ENCODE data around the gene MYMK. TPM values are rescaled to one million over a fixed set of nuclear protein-coding genes. Genes with fewer than 3 reads are reported as not detected.

Gene MYMK, protein sequence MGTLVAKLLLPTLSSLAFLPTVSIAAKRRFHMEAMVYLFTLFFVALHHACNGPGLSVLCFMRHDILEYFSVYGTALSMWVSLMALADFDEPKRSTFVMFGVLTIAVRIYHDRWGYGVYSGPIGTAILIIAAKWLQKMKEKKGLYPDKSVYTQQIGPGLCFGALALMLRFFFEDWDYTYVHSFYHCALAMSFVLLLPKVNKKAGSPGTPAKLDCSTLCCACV
- total RNA-seq = not detected
- not detected for total RNA-seq (2013)

DNA sequence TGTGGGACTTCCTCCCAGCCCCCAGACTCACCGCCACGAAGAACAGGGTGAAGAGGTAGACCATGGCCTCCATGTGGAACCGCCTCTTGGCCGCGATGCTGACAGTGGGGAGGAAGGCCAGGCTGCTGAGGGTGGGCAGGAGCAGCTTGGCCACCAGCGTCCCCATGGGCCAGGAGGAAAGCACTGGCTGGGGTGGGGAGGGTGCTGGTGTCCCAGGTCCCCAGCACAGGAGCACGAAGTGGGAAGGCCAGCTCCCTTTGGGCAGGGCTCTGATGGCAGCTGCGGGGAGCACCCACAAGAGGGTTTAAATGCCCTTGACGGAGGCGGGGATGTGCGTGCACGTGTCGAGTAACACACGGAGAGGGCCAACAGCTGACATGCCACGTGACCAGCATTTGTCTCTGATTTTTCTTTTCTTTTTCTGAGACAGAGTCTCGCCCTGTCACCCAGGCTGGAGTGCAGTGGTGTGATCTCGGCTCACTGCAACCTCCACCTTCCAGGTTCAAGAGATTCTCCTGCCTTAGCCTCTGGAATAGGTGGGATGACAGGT is at the start of gene MYMK:
Gene MYMK (minus strand): TSS at position 281 of the 550 bp plus-strand sequence. CDS start 115 bp downstream, at position 166.
- ATAC-seq = no peak
- no peaks in the 10 kb centered on the region for H3K9me3 Mint-ChIP-seq

DNA sequence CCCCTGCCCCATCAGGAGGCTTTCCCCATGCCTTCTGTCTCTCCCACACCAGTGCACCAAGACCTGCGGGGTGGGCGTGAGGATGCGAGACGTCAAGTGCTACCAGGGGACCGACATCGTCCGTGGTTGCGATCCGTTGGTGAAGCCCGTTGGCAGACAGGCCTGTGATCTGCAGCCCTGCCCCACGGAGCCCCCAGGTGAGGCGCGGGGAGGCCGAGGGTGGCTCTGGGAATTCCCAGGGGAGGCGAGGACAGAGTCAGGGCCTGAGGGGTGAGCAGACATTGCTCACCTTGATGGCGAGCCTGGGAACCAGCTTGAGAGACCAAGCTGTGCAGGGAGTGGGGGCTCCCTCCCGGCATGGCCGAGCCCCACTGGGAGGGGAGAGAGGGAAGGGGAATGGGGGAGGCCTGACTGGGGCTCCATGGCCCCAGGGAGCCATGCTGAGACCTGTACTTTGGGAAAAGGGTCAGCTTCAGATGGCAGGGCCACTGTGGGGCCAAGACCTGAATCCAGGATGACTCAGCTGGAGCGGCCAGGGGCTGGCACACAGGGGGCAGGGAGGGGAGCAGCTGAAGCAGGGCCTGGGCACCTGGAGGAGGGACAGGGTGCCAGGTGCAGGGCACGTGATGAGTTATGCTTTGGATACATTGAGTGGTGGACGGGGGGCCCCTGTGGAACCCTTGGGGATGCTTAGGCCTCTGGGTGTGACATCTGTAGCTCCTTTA is 49.2 kb upstream of the MYMK start:
- Mint-ChIP-seq H3K27ac (no peak overlapping the region), H3K4me3 (no peak overlapping the region), H3K36me3 (no peaks in the 10 kb centered on the region), H3K27me3 (ENCODE audit: low read depth in 2 of 2) (peaks cover 28 to 29% of the 10 kb centered on the region in 2 donors), H3K9me3 (no peaks in the 10 kb centered on the region), H3K4me1 (peaks cover 5 to 7% of the 10 kb centered on the region in 2 donors)
- WGBS (ENCODE audit: insufficient coverage) = 87% methylated on average over 21 of the region's 21 CpGs
- TF ChIP-seq, protein P1, sequence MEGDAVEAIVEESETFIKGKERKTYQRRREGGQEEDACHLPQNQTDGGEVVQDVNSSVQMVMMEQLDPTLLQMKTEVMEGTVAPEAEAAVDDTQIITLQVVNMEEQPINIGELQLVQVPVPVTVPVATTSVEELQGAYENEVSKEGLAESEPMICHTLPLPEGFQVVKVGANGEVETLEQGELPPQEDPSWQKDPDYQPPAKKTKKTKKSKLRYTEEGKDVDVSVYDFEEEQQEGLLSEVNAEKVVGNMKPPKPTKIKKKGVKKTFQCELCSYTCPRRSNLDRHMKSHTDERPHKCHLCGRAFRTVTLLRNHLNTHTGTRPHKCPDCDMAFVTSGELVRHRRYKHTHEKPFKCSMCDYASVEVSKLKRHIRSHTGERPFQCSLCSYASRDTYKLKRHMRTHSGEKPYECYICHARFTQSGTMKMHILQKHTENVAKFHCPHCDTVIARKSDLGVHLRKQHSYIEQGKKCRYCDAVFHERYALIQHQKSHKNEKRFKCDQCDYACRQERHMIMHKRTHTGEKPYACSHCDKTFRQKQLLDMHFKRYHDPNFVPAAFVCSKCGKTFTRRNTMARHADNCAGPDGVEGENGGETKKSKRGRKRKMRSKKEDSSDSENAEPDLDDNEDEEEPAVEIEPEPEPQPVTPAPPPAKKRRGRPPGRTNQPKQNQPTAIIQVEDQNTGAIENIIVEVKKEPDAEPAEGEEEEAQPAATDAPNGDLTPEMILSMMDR (IDR thresholded peaks at IDR 0.05) = no peak
- peaks cover 5% of the 10 kb centered on the region for H3K4me1 ChIP-seq (ENCODE audit: control insufficient read depth, insufficient read depth, low read length)
- no peak for ATAC-seq
- H3K36me3 ChIP-seq (ENCODE audit: control insufficient read depth, insufficient read depth, low read length) = no peaks in the 10 kb centered on the region
- intact Hi-C loops (cut with micrococcal nuclease) = no loop called here
- H3K4me3 ChIP-seq (ENCODE audit: low read length) = no peak overlapping the region
- H3K27me3 ChIP-seq (ENCODE audit: control insufficient read depth, insufficient read depth, low read length) = peaks cover 2% of the 10 kb centered on the region
- H3K9me3 ChIP-seq (ENCODE audit: control insufficient read depth, insufficient read depth, low read length) = no peaks in the 10 kb centered on the region
- H3K27ac ChIP-seq (ENCODE audit: low read length) = no peak overlapping the region
- no peak for DNase-seq

More for the DNA sequence above, at the start of gene MYMK:
- H3K27me3 ChIP-seq (ENCODE audit: control insufficient read depth, insufficient read depth, low read length) = no peaks in the 10 kb centered on the region
- no peak within 1 kb of the TSS for H3K27ac ChIP-seq (ENCODE audit: low read length)
- H3K9me3 ChIP-seq (ENCODE audit: control insufficient read depth, insufficient read depth, low read length) = no peaks in the 10 kb centered on the region
- 86% methylated on average over 17 of the region's 17 CpGs for WGBS (ENCODE audit: insufficient coverage)
- no peaks in the 10 kb centered on the region for H3K4me1 Mint-ChIP-seq
- H3K36me3 ChIP-seq (ENCODE audit: control insufficient read depth, insufficient read depth, low read length) = no peaks in the 10 kb centered on the region
- no peak for DNase-seq
- intact Hi-C loops (cut with micrococcal nuclease) = no loop called here
- no peak within 1 kb of the TSS for H3K4me3 ChIP-seq (ENCODE audit: low read length)
- H3K27ac Mint-ChIP-seq = no peak within 1 kb of the TSS
- H3K27me3 Mint-ChIP-seq (ENCODE audit: low read depth in 2 of 2) = peaks cover 8 to 10% of the 10 kb centered on the region in 2 donors
- peaks cover 6% of the 10 kb centered on the region for H3K4me1 ChIP-seq (ENCODE audit: control insufficient read depth, insufficient read depth, low read length)
- H3K4me3 Mint-ChIP-seq = no peak within 1 kb of the TSS
- TF ChIP-seq, protein P1 (IDR thresholded peaks at IDR 0.05) = no peak
- no peaks in the 10 kb centered on the region for H3K36me3 Mint-ChIP-seq

DNA sequence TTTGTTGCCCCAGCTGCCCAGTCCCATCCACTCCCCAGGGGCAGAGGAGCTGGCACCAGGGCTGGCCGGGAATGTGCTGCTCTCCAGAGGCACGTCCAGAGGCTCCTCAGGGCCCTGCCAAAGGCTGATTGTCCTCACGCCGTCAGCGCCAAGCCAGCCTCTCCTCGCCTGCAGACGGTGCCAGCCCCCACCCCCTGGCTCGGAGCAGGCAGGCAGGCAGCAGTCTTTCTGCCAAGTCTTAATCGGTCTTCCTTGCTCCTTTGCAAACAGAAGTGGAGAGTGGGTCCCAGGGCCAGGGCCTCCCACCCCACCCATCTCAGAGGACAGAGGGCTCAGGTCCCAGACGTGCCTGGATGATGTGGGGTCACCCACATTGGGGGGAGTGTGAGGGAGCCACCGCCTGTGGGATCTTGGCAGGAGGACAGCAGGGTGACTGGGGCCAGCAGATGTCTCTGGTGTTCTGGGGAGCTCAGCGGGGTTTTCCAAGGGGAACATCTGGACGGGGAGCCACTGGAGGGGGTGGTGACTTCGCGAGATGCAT is 48.1 kb upstream of the MYMK start:
- ATAC-seq (no peak), DNase-seq (no peak)
- no peak overlapping the region for H3K4me3 ChIP-seq (ENCODE audit: low read length)
- Mint-ChIP-seq H3K9me3 (no peaks in the 10 kb centered on the region), H3K4me1 (peaks cover 5 to 7% of the 10 kb centered on the region in 2 donors), H3K36me3 (no peaks in the 10 kb centered on the region), H3K4me3 (no peak overlapping the region), H3K27me3 (ENCODE audit: low read depth in 2 of 2) (peaks cover 22 to 25% of the 10 kb centered on the region in 2 donors), H3K27ac (no peak overlapping the region)
- H3K4me1 ChIP-seq (ENCODE audit: control insufficient read depth, insufficient read depth, low read length) = peaks cover 5% of the 10 kb centered on the region
- peaks cover 2% of the 10 kb centered on the region for H3K27me3 ChIP-seq (ENCODE audit: control insufficient read depth, insufficient read depth, low read length)
- WGBS (ENCODE audit: insufficient coverage) = 87% methylated on average over 15 of the region's 15 CpGs
- intact Hi-C loops (cut with micrococcal nuclease) = no loop called here
- no peak overlapping the region for H3K27ac ChIP-seq (ENCODE audit: low read length)
- TF ChIP-seq, protein P1 (IDR thresholded peaks at IDR 0.05) = no peak
- H3K36me3 ChIP-seq (ENCODE audit: control insufficient read depth, insufficient read depth, low read length) = no peaks in the 10 kb centered on the region
- no peaks in the 10 kb centered on the region for H3K9me3 ChIP-seq (ENCODE audit: control insufficient read depth, insufficient read depth, low read length)
